NCI-H526 (cell line): ENCODE data around the gene RAPGEF4.
"Not testable (repeated sequence)": the region's sequence is repeated elsewhere in the genome, so short reads cannot be mapped to it uniquely, and the experiment has no call there.

Experiments used
- DNase-seq, 2 experiments: peaks; one replicate each; lab custom pipeline; 2025; lab: John Stamatoyannopoulos, UW

Gene RAPGEF4

GRCh38 chr2:173033084-173033483, 297.4 kb downstream of the RAPGEF4 start:
- DNase-seq = no peak

GRCh38 chr2:173034143-173034542, 298.5 kb downstream of the RAPGEF4 start:
- DNase-seq = no peak

- DNase-seq = no peak
Observed at GRCh38 chr2:173037245-173038120, 301.8 kb downstream of the RAPGEF4 start.

- not testable (repeated sequence) for DNase-seq
Observed at GRCh38 chr2:173038257-173038656, 302.6 kb downstream of the RAPGEF4 start.

DNA sequence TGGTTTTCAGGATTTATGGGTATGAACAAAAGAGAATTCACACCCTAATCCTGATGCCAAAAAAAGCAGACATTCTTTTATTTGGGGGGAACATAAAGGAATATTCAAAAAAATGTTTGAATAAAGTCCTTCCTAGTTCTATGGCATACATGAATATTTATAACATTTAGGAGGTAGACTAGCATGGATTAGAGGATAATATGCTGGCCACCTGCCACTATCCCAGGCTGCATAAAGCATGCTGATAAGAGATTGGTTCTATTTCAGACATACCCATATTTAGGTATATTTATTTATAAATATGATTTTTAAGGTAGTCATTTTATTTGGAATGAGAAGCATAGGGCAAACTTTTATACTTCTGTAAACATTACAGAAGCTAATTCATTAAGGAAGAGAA, 305.1 kb downstream of the RAPGEF4 start:
- DNase-seq = no peak

DNA sequence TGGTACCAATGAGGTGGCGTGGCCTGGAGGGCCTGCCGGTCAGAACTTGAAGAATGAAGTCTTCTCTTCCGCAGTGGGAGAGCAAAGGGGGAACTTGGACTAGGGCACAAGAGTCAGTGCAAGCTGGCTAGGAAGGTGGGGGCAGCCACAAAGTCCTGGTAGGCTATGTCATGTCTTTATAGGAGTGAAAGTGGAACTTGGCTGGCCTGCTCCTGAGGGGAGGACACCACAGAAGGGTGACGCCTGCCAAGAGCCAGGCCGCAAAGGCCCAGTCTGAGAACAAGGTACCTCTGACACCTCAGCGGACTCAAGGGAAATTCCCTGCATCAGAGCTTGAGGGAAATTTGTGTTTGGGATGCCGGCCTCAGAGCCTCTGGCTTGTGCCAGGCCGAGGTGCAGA, 307.8 kb downstream of the RAPGEF4 start:
- no peak for DNase-seq

GRCh38 chr2:173043897-173044519, 308.4 kb downstream of the RAPGEF4 start:
- peak; percentile 35 to 69 for DNase-seq

GRCh38 chr2:173044686-173045085, 309.0 kb downstream of the RAPGEF4 start:
- DNase-seq = no peak

DNA sequence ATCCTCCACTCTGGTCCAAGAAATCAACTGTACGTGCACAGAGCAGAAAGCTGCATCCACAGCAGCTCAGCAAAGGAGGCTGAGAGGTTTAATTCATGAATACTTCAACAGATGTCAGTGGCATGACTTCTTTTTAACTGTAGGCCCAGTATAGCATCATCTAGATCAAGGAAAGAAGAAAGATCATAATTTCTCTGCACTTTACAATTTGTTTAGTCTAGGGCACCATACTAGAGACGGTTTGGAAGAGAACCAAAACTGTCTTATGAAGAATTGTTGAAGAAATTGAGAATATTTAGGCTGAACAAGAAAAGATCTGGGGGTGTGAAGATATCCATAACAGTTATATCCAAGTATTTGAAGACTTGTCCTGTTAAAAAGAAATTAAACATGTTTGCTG, 309.5 kb downstream of the RAPGEF4 start:
- no peak for DNase-seq

GRCh38 chr2:173048522-173048896, 312.9 kb downstream of the RAPGEF4 start:
- DNase-seq = no peak

DNA sequence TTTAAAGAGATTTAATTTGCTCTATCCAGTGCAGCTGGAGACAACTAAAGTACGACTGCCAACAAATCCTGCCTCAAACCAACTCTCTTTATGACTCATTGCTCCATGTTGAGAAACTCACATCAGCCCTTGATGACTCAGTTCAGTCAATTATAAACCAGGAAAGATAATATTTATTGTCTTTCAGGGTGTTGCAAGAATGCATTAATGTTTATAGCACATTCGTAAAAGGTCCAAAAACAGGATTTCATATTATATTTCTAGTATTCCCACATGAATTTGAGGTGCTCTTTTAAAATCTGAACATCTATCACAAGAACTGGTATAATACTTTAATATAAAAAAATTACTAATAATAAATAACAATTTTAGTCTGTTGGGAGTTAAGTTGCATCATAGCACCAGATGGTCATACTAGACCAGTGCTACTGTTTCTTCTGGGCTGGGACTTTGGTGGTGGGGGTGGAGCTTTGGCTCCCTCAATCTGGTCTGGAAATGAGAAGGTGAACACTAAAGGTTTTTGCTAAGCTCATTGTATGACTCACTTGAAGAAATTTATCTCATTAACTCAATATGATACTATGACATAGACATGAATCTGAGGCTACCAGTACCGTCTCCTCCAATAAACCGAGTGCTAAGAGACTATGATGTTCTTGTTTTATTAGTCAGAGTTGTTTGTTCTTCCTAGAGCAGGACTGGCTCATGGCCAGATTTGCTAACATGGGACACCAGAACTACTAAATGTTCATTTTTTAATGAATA, 313.4 kb downstream of the RAPGEF4 start:
- DNase-seq = no peak

DNA sequence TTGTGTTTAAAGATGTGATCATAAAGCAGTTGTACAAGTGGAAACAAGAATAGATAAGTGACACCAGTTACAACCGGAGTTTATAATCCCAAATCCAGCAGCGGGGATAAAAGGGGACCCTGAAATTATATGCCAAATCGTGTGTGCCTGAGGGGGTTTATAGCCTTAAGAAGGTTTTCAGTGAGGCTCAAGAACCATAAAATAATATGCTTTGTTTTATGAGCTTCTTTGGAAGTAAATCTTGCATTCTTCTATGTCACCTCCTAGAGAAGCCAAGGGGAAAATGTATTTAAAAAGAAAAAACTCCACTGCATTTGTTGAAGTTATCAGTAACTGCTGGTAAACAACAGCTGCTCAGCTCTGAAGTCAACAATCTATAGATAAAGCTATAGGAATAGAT, 314.2 kb downstream of the RAPGEF4 start:
- no peak for DNase-seq

DNA sequence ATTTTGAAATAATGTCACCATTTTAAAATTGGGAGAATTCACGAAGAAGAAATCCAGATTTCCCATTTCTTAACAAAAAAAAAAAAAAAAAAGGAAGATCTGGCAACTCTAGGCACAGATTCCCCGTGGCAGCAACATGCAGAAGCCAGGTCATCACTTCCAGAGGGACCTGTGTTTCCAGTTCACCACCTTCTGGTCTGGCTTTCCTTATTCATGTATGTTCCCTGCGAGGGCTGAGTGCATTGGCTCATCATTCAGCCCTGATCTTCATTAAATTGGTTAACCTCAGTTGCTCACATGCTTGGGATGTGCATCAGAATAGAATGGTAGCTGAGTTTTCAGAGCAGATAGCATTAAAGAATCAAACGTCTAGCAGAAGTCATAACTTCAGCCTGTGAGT, 315.0 kb downstream of the RAPGEF4 start:
- DNase-seq = no peak

GRCh38 chr2:173051463-173052215, 316.0 kb downstream of the RAPGEF4 start:
- DNase-seq = no peak

GRCh38 chr2:173053043-173053699, 317.5 kb downstream of the RAPGEF4 start:
- no peak for DNase-seq

- no peak for DNase-seq
Observed at GRCh38 chr2:173054466-173054865, 318.8 kb downstream of the RAPGEF4 start.

DNA sequence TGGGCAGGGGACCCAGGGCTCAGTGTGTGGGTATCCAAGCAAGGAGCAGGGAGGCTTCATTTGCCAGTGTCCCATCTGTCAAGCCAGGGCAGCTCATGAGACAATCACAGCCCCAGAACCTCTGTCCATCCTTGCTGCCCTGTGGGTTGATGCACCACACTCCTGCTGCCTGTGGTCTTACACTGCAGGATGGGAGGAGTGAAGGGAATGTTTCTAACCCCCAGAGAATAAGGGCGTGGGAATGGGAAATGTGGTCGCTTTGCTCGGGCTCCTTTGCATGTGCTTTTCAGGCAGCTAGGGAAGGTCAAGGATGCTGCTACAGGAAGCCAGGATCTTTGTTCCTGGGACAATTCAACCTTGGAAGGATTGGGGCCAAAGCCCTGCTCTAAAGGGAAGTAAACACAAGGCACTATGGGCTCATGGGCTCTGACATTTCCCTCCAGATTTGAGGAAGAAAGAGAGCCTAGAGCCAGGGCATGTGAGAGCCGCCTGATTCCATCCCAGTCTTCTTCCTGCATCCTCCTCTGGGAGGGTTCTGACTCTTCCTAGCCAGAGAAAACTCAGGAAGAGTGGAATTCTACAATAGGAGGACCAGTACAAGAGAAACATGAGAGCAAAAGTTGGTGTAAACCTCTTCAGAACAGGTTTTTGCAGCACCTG, 321.2 kb downstream of the RAPGEF4 start:
- peak in 1 of 2 experiments; percentile 4 for DNase-seq

DNA sequence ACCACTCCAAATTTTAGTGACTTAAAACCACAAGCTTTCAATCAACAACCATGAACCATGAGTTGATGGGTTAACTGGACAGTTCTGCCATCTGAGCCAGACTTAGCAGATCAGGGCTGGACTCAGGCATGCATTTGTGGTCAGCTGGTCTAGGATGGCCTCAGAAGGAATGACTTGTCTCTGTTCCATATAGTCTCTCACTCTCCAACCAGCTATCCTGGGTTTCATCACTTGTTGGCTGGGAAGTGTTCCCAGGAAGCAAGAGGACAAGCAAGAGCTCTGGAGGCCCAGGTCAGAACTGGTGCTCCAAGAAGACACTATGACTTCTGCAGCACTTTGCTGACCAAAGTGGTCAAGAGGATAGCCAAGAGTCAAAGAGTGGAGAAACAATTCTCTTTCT, 322.5 kb downstream of the RAPGEF4 start:
- DNase-seq = no peak

GRCh38 chr2:173058673-173059072, 323.0 kb downstream of the RAPGEF4 start:
- DNase-seq = no peak

GRCh38 chr2:173059292-173059691, 323.6 kb downstream of the RAPGEF4 start:
- no peak for DNase-seq

- DNase-seq = no peak
Observed at GRCh38 chr2:173059971-173060461, 324.4 kb downstream of the RAPGEF4 start.
